ENCODE data around the gene SYS1.

SYS1 gene

GRCh38 chr20:45362804-45363610, at the start of gene SYS1:
TSS of gene SYS1 (plus strand) at chr20:45363156. CDS start at chr20:45363532, 376 bp downstream.
- peak within 1 kb of the TSS; percentile 95 for H3K4me3 Mint-ChIP-seq
- peaks cover 43% of the 10 kb centered on the region for H3K4me1 Mint-ChIP-seq
- H3K27ac Mint-ChIP-seq, result peak within 1 kb of the TSS; percentile 94
- no peaks in the 10 kb centered on the region for H3K36me3 Mint-ChIP-seq
- no peaks in the 10 kb centered on the region for H3K27me3 Mint-ChIP-seq
- no peaks in the 10 kb centered on the region for H3K9me3 Mint-ChIP-seq

- Mint-ChIP-seq H3K9me3 (no peaks in the 10 kb centered on the region), H3K4me3 (no peak overlapping the region), H3K27ac (no peak overlapping the region), H3K4me1 (peaks cover 22% of the 10 kb centered on the region), H3K36me3 (no peaks in the 10 kb centered on the region), H3K27me3 (peaks cover 35% of the 10 kb centered on the region)
Measured at GRCh38 chr20:45313943-45314342, 49.0 kb upstream of the SYS1 start.

- Mint-ChIP-seq H3K36me3 (no peaks in the 10 kb centered on the region), H3K4me3 (no peak overlapping the region), H3K9me3 (no peaks in the 10 kb centered on the region), H3K4me1 (peaks cover 28% of the 10 kb centered on the region), H3K27me3 (peaks cover 28% of the 10 kb centered on the region), H3K27ac (no peak overlapping the region)
Measured at GRCh38 chr20:45315672-45316071, 47.3 kb upstream of the SYS1 start.

GRCh38 chr20:45316150-45317080, 46.5 kb upstream of the SYS1 start:
- Mint-ChIP-seq H3K9me3 (no peaks in the 10 kb centered on the region), H3K4me1 (peaks cover 28% of the 10 kb centered on the region), H3K36me3 (no peaks in the 10 kb centered on the region), H3K27ac (no peak overlapping the region), H3K27me3 (peaks cover 21% of the 10 kb centered on the region), H3K4me3 (no peak overlapping the region)

- H3K4me3 Mint-ChIP-seq, result no peak overlapping the region
- peaks cover 18% of the 10 kb centered on the region for H3K27me3 Mint-ChIP-seq
- no peaks in the 10 kb centered on the region for H3K9me3 Mint-ChIP-seq
- no peaks in the 10 kb centered on the region for H3K36me3 Mint-ChIP-seq
- H3K4me1 Mint-ChIP-seq, result peaks cover 24% of the 10 kb centered on the region
- no peak overlapping the region for H3K27ac Mint-ChIP-seq
Measured at GRCh38 chr20:45317826-45318225, 45.1 kb upstream of the SYS1 start.

- no peaks in the 10 kb centered on the region for H3K9me3 Mint-ChIP-seq
- H3K27ac Mint-ChIP-seq, result peak overlapping the region; percentile 46
- no peak overlapping the region for H3K4me3 Mint-ChIP-seq
- no peaks in the 10 kb centered on the region for H3K36me3 Mint-ChIP-seq
- H3K27me3 Mint-ChIP-seq, result peaks cover 16% of the 10 kb centered on the region
- peaks cover 24% of the 10 kb centered on the region for H3K4me1 Mint-ChIP-seq
Measured at GRCh38 chr20:45318386-45318939, 44.5 kb upstream of the SYS1 start.

GRCh38 chr20:45318948-45319347, 44.0 kb upstream of the SYS1 start:
- H3K9me3 Mint-ChIP-seq, result no peaks in the 10 kb centered on the region
- no peaks in the 10 kb centered on the region for H3K36me3 Mint-ChIP-seq
- H3K27ac Mint-ChIP-seq, result no peak overlapping the region
- no peak overlapping the region for H3K4me3 Mint-ChIP-seq
- H3K4me1 Mint-ChIP-seq, result peaks cover 24% of the 10 kb centered on the region
- peaks cover 12% of the 10 kb centered on the region for H3K27me3 Mint-ChIP-seq

- H3K27me3 Mint-ChIP-seq, result no peaks in the 10 kb centered on the region
- H3K27ac Mint-ChIP-seq, result peak overlapping the region; percentile 46
- no peaks in the 10 kb centered on the region for H3K9me3 Mint-ChIP-seq
- H3K4me3 Mint-ChIP-seq, result no peak overlapping the region
- peaks cover 24% of the 10 kb centered on the region for H3K4me1 Mint-ChIP-seq
- no peaks in the 10 kb centered on the region for H3K36me3 Mint-ChIP-seq
Measured at GRCh38 chr20:45320948-45321595, 41.9 kb upstream of the SYS1 start.

GRCh38 chr20:45322952-45323383, 40.0 kb upstream of the SYS1 start:
- Mint-ChIP-seq H3K27me3 (no peaks in the 10 kb centered on the region), H3K9me3 (no peaks in the 10 kb centered on the region), H3K27ac (no peak overlapping the region), H3K4me3 (no peak overlapping the region), H3K36me3 (no peaks in the 10 kb centered on the region), H3K4me1 (peaks cover 24% of the 10 kb centered on the region)

GRCh38 chr20:45323731-45324130, 39.2 kb upstream of the SYS1 start:
- no peak overlapping the region for H3K27ac Mint-ChIP-seq
- no peak overlapping the region for H3K4me3 Mint-ChIP-seq
- no peaks in the 10 kb centered on the region for H3K36me3 Mint-ChIP-seq
- H3K4me1 Mint-ChIP-seq, result peaks cover 17% of the 10 kb centered on the region
- H3K9me3 Mint-ChIP-seq, result no peaks in the 10 kb centered on the region
- no peaks in the 10 kb centered on the region for H3K27me3 Mint-ChIP-seq

- no peaks in the 10 kb centered on the region for H3K27me3 Mint-ChIP-seq
- no peak overlapping the region for H3K4me3 Mint-ChIP-seq
- peaks cover 8% of the 10 kb centered on the region for H3K4me1 Mint-ChIP-seq
- H3K36me3 Mint-ChIP-seq, result no peaks in the 10 kb centered on the region
- no peak overlapping the region for H3K27ac Mint-ChIP-seq
- no peaks in the 10 kb centered on the region for H3K9me3 Mint-ChIP-seq
Measured at GRCh38 chr20:45325371-45325770, 37.6 kb upstream of the SYS1 start.

GRCh38 chr20:45328451-45328850, 34.5 kb upstream of the SYS1 start:
- no peak overlapping the region for H3K4me3 Mint-ChIP-seq
- H3K27me3 Mint-ChIP-seq, result no peaks in the 10 kb centered on the region
- H3K4me1 Mint-ChIP-seq, result no peaks in the 10 kb centered on the region
- H3K27ac Mint-ChIP-seq, result no peak overlapping the region
- H3K9me3 Mint-ChIP-seq, result no peaks in the 10 kb centered on the region
- H3K36me3 Mint-ChIP-seq, result no peaks in the 10 kb centered on the region

GRCh38 chr20:45329497-45330319, 33.2 kb upstream of the SYS1 start:
- no peaks in the 10 kb centered on the region for H3K36me3 Mint-ChIP-seq
- H3K27me3 Mint-ChIP-seq, result no peaks in the 10 kb centered on the region
- H3K27ac Mint-ChIP-seq, result no peak overlapping the region
- no peak overlapping the region for H3K4me3 Mint-ChIP-seq
- no peaks in the 10 kb centered on the region for H3K4me1 Mint-ChIP-seq
- H3K9me3 Mint-ChIP-seq, result no peaks in the 10 kb centered on the region

- no peaks in the 10 kb centered on the region for H3K27me3 Mint-ChIP-seq
- no peak overlapping the region for H3K27ac Mint-ChIP-seq
- no peaks in the 10 kb centered on the region for H3K36me3 Mint-ChIP-seq
- no peaks in the 10 kb centered on the region for H3K4me1 Mint-ChIP-seq
- no peaks in the 10 kb centered on the region for H3K9me3 Mint-ChIP-seq
- no peak overlapping the region for H3K4me3 Mint-ChIP-seq
Measured at GRCh38 chr20:45330476-45330875, 32.5 kb upstream of the SYS1 start.

Measured in activated naive CD4-positive, alpha-beta T cell treated with anti-CD3 and anti-CD28 coated beads, Interleukin-2, amount 50 U/mL, for 24 hours (primary cell).